Natural killer cell (primary cell): Measurements from ENCODE around the gene BRAT1. TPM values are rescaled to one million over a fixed set of nuclear protein-coding genes. Genes with fewer than 3 reads are reported as not detected.

Source experiments
- ATAC-seq, 3 donors: fragments of 150-1000 bp in 2 of 3; fragments of 200-7000 bp in 1 of 3; cut with Tn5 transposase; 1 replicate in 1 of 3; 2 replicates in 2 of 3; pipeline ENCODE4 v1.10.0; 2021; ENCODE audit warnings: mild to moderate bottlenecking in 2 of 3, moderate library complexity in 2 of 3
- DNase-seq, 2 donors: peaks; one replicate each; pipeline versions ENCODE4 v3.0.0 to v3.0.0-alpha.2; 2013 to 2021; ENCODE audit warnings: mixed read lengths in 1 of 2
- H3K27ac ChIP-seq: one replicate; pipeline ENCODE4 v1.5.1; 2013; ENCODE audit warnings: mild to moderate bottlenecking, low read length
- H3K27me3 ChIP-seq: one replicate; pipeline ENCODE4 v1.6.1; 2013; ENCODE audit warnings: low read length; ENCODE audit not compliant: control insufficient read depth, insufficient read depth
- H3K36me3 ChIP-seq: one replicate; pipeline ENCODE4 v1.6.1; 2013; ENCODE audit warnings: low read length; ENCODE audit not compliant: control insufficient read depth, insufficient read depth
- H3K4me1 ChIP-seq: one replicate; pipeline ENCODE4 v1.6.1; 2013; ENCODE audit warnings: low read length; ENCODE audit not compliant: control insufficient read depth, insufficient read depth
- H3K4me3 ChIP-seq: one replicate; pipeline ENCODE4 v1.5.1; 2013; ENCODE audit warnings: low read length
- H3K9me3 ChIP-seq: one replicate; pipeline ENCODE4 v1.6.1; 2013; ENCODE audit warnings: low read length; ENCODE audit not compliant: control insufficient read depth, insufficient read depth
- H3K27ac Mint-ChIP-seq, 2 donors: one replicate each; pipeline ENCODE4 v1.8.0; 2022; ENCODE audit warnings: mild to moderate bottlenecking in 2 of 2, mixed read lengths in 2 of 2, moderate library complexity in 1 of 2
- H3K27me3 Mint-ChIP-seq, 2 donors: one replicate each; pipeline ENCODE4 v1.8.0; 2022; ENCODE audit warnings: low read depth in 2 of 2, mixed read lengths in 2 of 2
- H3K36me3 Mint-ChIP-seq: one replicate; pipeline ENCODE4 v1.8.0; 2022; ENCODE audit warnings: mixed read lengths
- H3K4me1 Mint-ChIP-seq, 2 donors: one replicate each; pipeline ENCODE4 v1.8.0; 2022; ENCODE audit warnings: mixed read lengths in 2 of 2
- H3K4me3 Mint-ChIP-seq: one replicate; pipeline ENCODE4 v1.8.0; 2022; ENCODE audit warnings: mild to moderate bottlenecking, moderate library complexity, mixed read lengths
- H3K9me3 Mint-ChIP-seq, 2 donors: one replicate each; pipeline ENCODE4 v1.8.0; 2022; ENCODE audit warnings: mixed read lengths in 2 of 2
- CTCF ChIP-seq: fragments of 200-600 bp; IDR thresholded peaks from one replicate; pipeline ENCODE4 v1.8.0; 2022; ENCODE audit warnings: antibody characterized with exemption
- WGBS: methylation state at CpG from one replicate; pipeline ENCODE4 v1.1.7; 2013; ENCODE audit warnings: missing lambda C conversion rate; ENCODE audit not compliant: insufficient coverage; 5-methylcytosine and 5-hydroxymethylcytosine counted together
- intact Hi-C: fragments of 100-400 bp; cut with micrococcal nuclease; formaldehyde crosslinking; loops from one replicate; pipeline ENCODE4 v1.14.2; 2022
- total RNA-seq, 4 donors: library from RNA; stranded (reverse); fragments of 120-200 nt in 1 of 4; gene quantifications; one replicate each; pipeline versions ENCODE4 v1.2.3 to v1.2.4, GENCODE V29; 2013 to 2022

Gene BRAT1
- total RNA-seq, 3 donors from 2014 or later (not counting 1 experiment from before 2014, with no cell fraction given) = 24.9 to 26.7 (median 25.6) TPM

- Histone ChIP-seq H3K4me3 (no peak overlapping the region), H3K36me3 (peaks cover 52% of the 10 kb centered on the region), H3K27me3 (no peaks in the 10 kb centered on the region), H3K27ac (no peak overlapping the region), H3K4me1 (peaks cover 5% of the 10 kb centered on the region), H3K9me3 (no peaks in the 10 kb centered on the region)
- ATAC-seq (no peak), DNase-seq (no peak)
- no peak for TF ChIP-seq CTCF
- H3K4me3 Mint-ChIP-seq = no peak overlapping the region
- intact Hi-C loops = no loop called here
- no peaks in the 10 kb centered on the region for H3K27me3 Mint-ChIP-seq
- H3K9me3 Mint-ChIP-seq = no peaks in the 10 kb centered on the region
- H3K4me1 Mint-ChIP-seq = no peaks in the 10 kb centered on the region
- H3K36me3 Mint-ChIP-seq = no peaks in the 10 kb centered on the region
- 98% methylated on average over 40 of the region's 40 CpGs for whole genome bisulfite sequencing
- no peak overlapping the region for H3K27ac Mint-ChIP-seq
Measured at GRCh38 chr7:2541291-2542010, 13.9 kb downstream of the BRAT1 start.

GRCh38 chr7:2540641-2541051, 14.7 kb downstream of the BRAT1 start:
- no peak for TF ChIP-seq CTCF
- H3K4me1 ChIP-seq = peaks cover 5% of the 10 kb centered on the region
- no peaks in the 10 kb centered on the region for H3K36me3 Mint-ChIP-seq
- no peak overlapping the region for H3K4me3 Mint-ChIP-seq
- ATAC-seq = no peak
- no peaks in the 10 kb centered on the region for H3K4me1 Mint-ChIP-seq
- H3K27ac ChIP-seq = no peak overlapping the region
- WGBS = 95% methylated on average over 17 of the region's 19 CpGs
- intact Hi-C loops = no loop called here
- no peak overlapping the region for H3K4me3 ChIP-seq
- no peaks in the 10 kb centered on the region for H3K27me3 Mint-ChIP-seq
- no peaks in the 10 kb centered on the region for H3K27me3 ChIP-seq
- H3K27ac Mint-ChIP-seq = peak overlapping the region in 1 of 2 donors; percentile 21
- no peaks in the 10 kb centered on the region for H3K9me3 Mint-ChIP-seq
- H3K9me3 ChIP-seq = no peaks in the 10 kb centered on the region
- H3K36me3 ChIP-seq = peaks cover 47% of the 10 kb centered on the region
- peak in 1 of 2 donors; percentile 17 for DNase-seq

GRCh38 chr7:2540133-2540532, 15.2 kb downstream of the BRAT1 start:
- Histone ChIP-seq H3K9me3 (no peaks in the 10 kb centered on the region), H3K36me3 (peaks cover 46% of the 10 kb centered on the region), H3K27me3 (no peaks in the 10 kb centered on the region), H3K4me1 (peaks cover 5% of the 10 kb centered on the region), H3K27ac (no peak overlapping the region), H3K4me3 (no peak overlapping the region)
- H3K9me3 Mint-ChIP-seq = no peaks in the 10 kb centered on the region
- H3K4me3 Mint-ChIP-seq = no peak overlapping the region
- 97% methylated on average over 7 of the region's 7 CpGs for WGBS
- H3K36me3 Mint-ChIP-seq = no peaks in the 10 kb centered on the region
- DNase-seq = peak in 1 of 2 donors; percentile 13
- ATAC-seq = no peak
- no peak for TF ChIP-seq CTCF
- H3K27ac Mint-ChIP-seq = peak overlapping the region in 1 of 2 donors; percentile 21
- no peaks in the 10 kb centered on the region for H3K4me1 Mint-ChIP-seq
- intact Hi-C loops = no loop called here
- H3K27me3 Mint-ChIP-seq = no peaks in the 10 kb centered on the region
